HCT116 (cell line): ENCODE data around the gene AXIN1. TPM values are rescaled to one million over a fixed set of nuclear protein-coding genes. Genes with fewer than 3 reads are reported as not detected.

Experiments
- ATAC-seq: fragments of 200-7000 bp; cut with Tn5 transposase; 2 replicates; pipeline ENCODE4 v1.9.1; 2020; ENCODE audit warnings: mild to moderate bottlenecking, moderate library complexity
- BruUV-seq: library from RNA; stranded (reverse); fragments of 400-500 nt; replicated peaks from 2 replicates; lab custom pipeline; 2021; lab: Mats Ljungman, UMichigan
- CTCF ChIA-PET: fragments of 300-600 bp; sonication (Branson Sonifier 250); formaldehyde crosslinking; loops from one replicate; lab custom pipeline; 2021; ENCODE audit warnings: antibody characterized with exemption; lab: Charles Lee
- POLR2A ChIA-PET: fragments of 300-600, 350-600 bp; sonication (Branson Sonifier 250); formaldehyde crosslinking; loops from one replicate; lab custom pipeline; 2021; ENCODE audit warnings: antibody characterized with exemption; lab: Charles Lee
- RAD21 ChIA-PET, 2 experiments: fragments of 300-600 bp; sonication (Branson Sonifier 250); formaldehyde crosslinking; loops; one replicate each; lab custom pipeline; 2023; ENCODE audit warnings: low total read pairs in 2 of 2; ENCODE audit not compliant: uncharacterized antibody in 2 of 2, unreplicated experiment in 2 of 2, low non-redundant PET in 1 of 2; lab: Charles Lee
- DNase-seq: peaks from one replicate; pipeline ENCODE4 v3.0.0-alpha.2; 2010; ENCODE audit warnings: low read depth, low spot score
- H2AFZ ChIP-seq: fragments of 200-600 bp; shearing (Covaris generic), sonication (generic); 2 replicates; pipeline ENCODE4 v1.6.1; 2017; ENCODE audit warnings: low read depth, mixed run types, mixed read lengths, antibody characterized with exemption, low read length; ENCODE audit not compliant: poor library complexity, severe bottlenecking
- H3K27ac ChIP-seq: 2 replicates; pipeline ENCODE4 v1.5.1; 2012; ENCODE audit warnings: low read depth, low read length
- H3K27me3 ChIP-seq: fragments of 200-600 bp; sonication (generic); 2 replicates; pipeline ENCODE4 v1.6.1; 2016; ENCODE audit warnings: mixed run types, low read length, mixed read lengths; ENCODE audit not compliant: insufficient read depth
- H3K36me3 ChIP-seq, 2 experiments: fragments of 200-500 bp in 1 of 2; fragments of 200-600 bp in 1 of 2; sonication (Bioruptor generic) in 1 of 2; sonication (generic) in 1 of 2; 2 replicates each; pipeline versions ENCODE4 v1.5.1 to v1.6.1; 2014 to 2016; ENCODE audit warnings: low read length in 2 of 2, inconsistent platforms in 1 of 2, mixed read lengths in 1 of 2, mixed run types in 1 of 2; ENCODE audit not compliant: insufficient read depth in 2 of 2, control insufficient read depth in 1 of 2
- H3K4me1 ChIP-seq, 2 experiments: fragments of 200-600 bp in 1 of 2; sonication (generic) in 1 of 2; 2 replicates each; pipeline versions ENCODE4 v1.5.1 to v1.6.1; 2012 to 2017; ENCODE audit warnings: low read length in 2 of 2, inconsistent platforms in 1 of 2, mild to moderate bottlenecking in 1 of 2, mixed read lengths in 1 of 2, mixed run types in 1 of 2, moderate library complexity in 1 of 2; ENCODE audit not compliant: insufficient read depth in 2 of 2, control insufficient read depth in 1 of 2
- H3K4me2 ChIP-seq: fragments of 200-600 bp; sonication (generic); 2 replicates; pipeline ENCODE4 v1.6.1; 2017; ENCODE audit warnings: mixed run types, low read length, mixed read lengths
- H3K4me3 ChIP-seq, 2 experiments: fragments of 200-600 bp in 1 of 2; sonication (generic) in 1 of 2; replicated peaks in 1 of 2; 2 replicates each; pipeline ENCODE4 v1.5.1; 2011 to 2016; ENCODE audit warnings: low read length in 2 of 2, control low read depth in 1 of 2, low read depth in 1 of 2, mild to moderate bottlenecking in 1 of 2, mixed read lengths in 1 of 2, mixed run types in 1 of 2
- H3K79me2 ChIP-seq: fragments of 200-600 bp; sonication (generic); 2 replicates; pipeline ENCODE4 v1.6.1; 2017; ENCODE audit warnings: mild to moderate bottlenecking, mixed run types, low read length, moderate library complexity, mixed read lengths; ENCODE audit not compliant: insufficient read depth
- H3K9ac ChIP-seq: fragments of 200-600 bp; sonication (generic); 2 replicates; pipeline ENCODE4 v1.6.1; 2016; ENCODE audit warnings: low read length, mixed read lengths
- H3K9me2 ChIP-seq: fragments of 200-600 bp; sonication (generic), shearing (Covaris generic); 2 replicates; pipeline ENCODE4 v1.6.1; 2017; ENCODE audit warnings: mixed run types, mild to moderate bottlenecking, moderate library complexity; ENCODE audit not compliant: insufficient read depth
- H3K9me3 ChIP-seq, 2 experiments: fragments of 200-500 bp in 1 of 2; fragments of 200-600 bp in 1 of 2; sonication (Bioruptor generic) in 1 of 2; sonication (generic) in 1 of 2; 2 replicates each; pipeline ENCODE4 v1.6.1; 2014 to 2017; ENCODE audit warnings: low read length in 2 of 2, mixed read lengths in 2 of 2, inconsistent platforms in 1 of 2, low read depth in 1 of 2, mild to moderate bottlenecking in 1 of 2, mixed run types in 1 of 2, moderate library complexity in 1 of 2; ENCODE audit not compliant: control insufficient read depth in 1 of 2, insufficient read depth in 1 of 2
- H4K20me1 ChIP-seq: fragments of 200-600 bp; sonication (generic), shearing (Covaris generic); 2 replicates; pipeline ENCODE4 v1.6.1; 2017; ENCODE audit warnings: mixed run types, mild to moderate bottlenecking, moderate library complexity; ENCODE audit not compliant: insufficient read depth
- ELF1 ChIP-seq: IDR thresholded peaks from 2 replicates; pipeline ENCODE4 v1.6.1; 2012; ENCODE audit warnings: low read depth, borderline replicate concordance
- EZH2 ChIP-seq: fragments of 200-600 bp; sonication (generic); IDR thresholded peaks from 2 replicates; pipeline ENCODE4 v1.6.1; 2017; ENCODE audit warnings: antibody characterized with exemption, mixed run types
- YY1 ChIP-seq: IDR thresholded peaks from 2 replicates; pipeline ENCODE4 v1.6.1; 2011; ENCODE audit warnings: low read length, low read depth, moderate library complexity, mild to moderate bottlenecking; ENCODE audit not compliant: insufficient replicate concordance; ENCODE audit errors: extremely low read depth
- ZBTB33 ChIP-seq: IDR thresholded peaks from 2 replicates; pipeline ENCODE4 v1.6.1; 2011; ENCODE audit warnings: mild to moderate bottlenecking, low read length, moderate library complexity; ENCODE audit not compliant: insufficient replicate concordance; ENCODE audit errors: extremely low read depth
- intact Hi-C: fragments of 100-400 bp; cut with micrococcal nuclease; formaldehyde crosslinking; loops from 2 replicates; pipeline ENCODE4 v1.10.0; 2022
- total RNA-seq: library from RNA; stranded (reverse); gene quantifications from one replicate; pipeline ENCODE4 v1.2.1, GENCODE V29; 2021; ENCODE audit not compliant: unreplicated experiment

Gene AXIN1
- total RNA-seq, 1 experiment from 2014 or later, result 20.2 TPM

- BruUV-seq, result no TSS peak
- ChIA-PET CTCF (no interaction called here), RAD21 (no interaction called here)
- no peak for TF ChIP-seq YY1
- no peak for TF ChIP-seq EZH2
- no peak for TF ChIP-seq ZBTB33
- no peak for TF ChIP-seq ELF1
- TF ChIP-seq, all 23 proteins: peak for 0
- no peaks in the 10 kb centered on the region for H3K79me2 ChIP-seq
- no peaks in the 10 kb centered on the region for H3K9me2 ChIP-seq
- H3K9ac ChIP-seq, result no peak overlapping the region
- no peaks in the 10 kb centered on the region for H4K20me1 ChIP-seq
- intact Hi-C loops, result no loop called here
- H3K4me2 ChIP-seq, result no peak overlapping the region
- H2AFZ ChIP-seq, result no peak overlapping the region
- H3K4me1 ChIP-seq, result no peaks in the 10 kb centered on the region
- no peak for DNase-seq
- H3K27ac ChIP-seq, result no peak overlapping the region
- H3K36me3 ChIP-seq, result no peaks in the 10 kb centered on the region
- POLR2A ChIA-PET, result no interaction called here
- no peaks in the 10 kb centered on the region for H3K9me3 ChIP-seq
- ATAC-seq, result no peak
- H3K4me3 ChIP-seq, result no peak overlapping the region
- H3K27me3 ChIP-seq, result no peaks in the 10 kb centered on the region
Measured at GRCh38 chr16:285146-286055, 67.1 kb downstream of the AXIN1 start.
